GM18526 (cell line): ENCODE measurements around the gene EDAR.

Source experiments
- POLR2A ChIP-seq: IDR thresholded peaks from 3 replicates; pipeline ENCODE4 v1.6.1; 2011; ENCODE audit not compliant: insufficient read length; ENCODE audit errors: extremely low read depth

EDAR gene

GRCh38 chr2:108906403-108907077 lies 82.5 kb downstream of the EDAR start:
- TF ChIP-seq POLR2A: no peak

- TF ChIP-seq POLR2A: no peak
Measured at GRCh38 chr2:108905906-108906305, 83.1 kb downstream of the EDAR start.

- no peak for TF ChIP-seq POLR2A
Measured at GRCh38 chr2:108905176-108905575, 83.8 kb downstream of the EDAR start.

GRCh38 chr2:108904680-108905079 lies 84.3 kb downstream of the EDAR start:
- TF ChIP-seq POLR2A: no peak

- no peak for TF ChIP-seq POLR2A
Measured at GRCh38 chr2:108898315-108899082, 90.5 kb downstream of the EDAR start.

- no peak for TF ChIP-seq POLR2A
Measured at GRCh38 chr2:108896741-108897140, 92.3 kb downstream of the EDAR start.

GRCh38 chr2:108895188-108895587 lies 93.8 kb downstream of the EDAR start:
- no peak for TF ChIP-seq POLR2A

GRCh38 chr2:108894766-108895165 lies 94.3 kb downstream of the EDAR start:
- TF ChIP-seq POLR2A: no peak

GRCh38 chr2:108893277-108893676 lies 95.7 kb downstream of the EDAR start:
- TF ChIP-seq POLR2A: no peak

GRCh38 chr2:108889907-108890306 lies 99.1 kb downstream of the EDAR start:
- TF ChIP-seq POLR2A: no peak

- no peak for TF ChIP-seq POLR2A
Measured at GRCh38 chr2:108884619-108885018, 104.4 kb downstream of the EDAR start.

GRCh38 chr2:108878276-108878675 lies 110.7 kb downstream of the EDAR start:
- TF ChIP-seq POLR2A: no peak

- no peak for TF ChIP-seq POLR2A
Measured at GRCh38 chr2:108877506-108877905, 111.5 kb downstream of the EDAR start.

GRCh38 chr2:108870069-108870644 lies 118.9 kb downstream of the EDAR start:
- no peak for TF ChIP-seq POLR2A

GRCh38 chr2:108869542-108869941 lies 119.5 kb downstream of the EDAR start:
- TF ChIP-seq POLR2A: no peak

- TF ChIP-seq POLR2A: no peak
Measured at GRCh38 chr2:108868911-108869310, 120.1 kb downstream of the EDAR start.

- TF ChIP-seq POLR2A: no peak
Measured at GRCh38 chr2:108866041-108866440, 123.0 kb downstream of the EDAR start.

GRCh38 chr2:108858894-108859293 lies 130.1 kb downstream of the EDAR start:
- TF ChIP-seq POLR2A: no peak
